SU-DHL-6 (cell line): ENCODE results near the gene TYRO3.

Experiments
- EZH2phosphoT487 ChIP-seq: fragments of 200-600 bp; sonication (generic), shearing (Covaris generic); conservative IDR thresholded peaks from 2 replicates; pipeline ENCODE4 v1.6.1; 2018; ENCODE audit warnings: mild to moderate bottlenecking, antibody characterized with exemption, low read length, moderate library complexity, mixed read lengths
- TF ChIP-seq, protein P1 (sequence below): fragments of 200-600 bp; sonication (generic); IDR thresholded peaks from one replicate; pipeline ENCODE4 v1.5.1; 2017; ENCODE audit warnings: antibody characterized with exemption, mild to moderate bottlenecking, low read length, moderate library complexity; ENCODE audit not compliant: insufficient read depth, poor library complexity, severe bottlenecking

GRCh38 chr15:41521614-41522013 is 37.4 kb upstream of the TYRO3 start:
- TF ChIP-seq EZH2phosphoT487: no peak
- TF ChIP-seq, protein P1, sequence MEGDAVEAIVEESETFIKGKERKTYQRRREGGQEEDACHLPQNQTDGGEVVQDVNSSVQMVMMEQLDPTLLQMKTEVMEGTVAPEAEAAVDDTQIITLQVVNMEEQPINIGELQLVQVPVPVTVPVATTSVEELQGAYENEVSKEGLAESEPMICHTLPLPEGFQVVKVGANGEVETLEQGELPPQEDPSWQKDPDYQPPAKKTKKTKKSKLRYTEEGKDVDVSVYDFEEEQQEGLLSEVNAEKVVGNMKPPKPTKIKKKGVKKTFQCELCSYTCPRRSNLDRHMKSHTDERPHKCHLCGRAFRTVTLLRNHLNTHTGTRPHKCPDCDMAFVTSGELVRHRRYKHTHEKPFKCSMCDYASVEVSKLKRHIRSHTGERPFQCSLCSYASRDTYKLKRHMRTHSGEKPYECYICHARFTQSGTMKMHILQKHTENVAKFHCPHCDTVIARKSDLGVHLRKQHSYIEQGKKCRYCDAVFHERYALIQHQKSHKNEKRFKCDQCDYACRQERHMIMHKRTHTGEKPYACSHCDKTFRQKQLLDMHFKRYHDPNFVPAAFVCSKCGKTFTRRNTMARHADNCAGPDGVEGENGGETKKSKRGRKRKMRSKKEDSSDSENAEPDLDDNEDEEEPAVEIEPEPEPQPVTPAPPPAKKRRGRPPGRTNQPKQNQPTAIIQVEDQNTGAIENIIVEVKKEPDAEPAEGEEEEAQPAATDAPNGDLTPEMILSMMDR: no peak
